GM18499 (cell line): ENCODE results near the gene USP25.

Experiments used
- ATAC-seq: cut with Tn5 transposase; IDR thresholded peaks from one replicate; pipeline ENCODE4 v1.9.1; 2021; ENCODE audit warnings: moderate number of reproducible peaks; ENCODE audit not compliant: insufficient read depth, unreplicated experiment

The USP25 gene

DNA sequence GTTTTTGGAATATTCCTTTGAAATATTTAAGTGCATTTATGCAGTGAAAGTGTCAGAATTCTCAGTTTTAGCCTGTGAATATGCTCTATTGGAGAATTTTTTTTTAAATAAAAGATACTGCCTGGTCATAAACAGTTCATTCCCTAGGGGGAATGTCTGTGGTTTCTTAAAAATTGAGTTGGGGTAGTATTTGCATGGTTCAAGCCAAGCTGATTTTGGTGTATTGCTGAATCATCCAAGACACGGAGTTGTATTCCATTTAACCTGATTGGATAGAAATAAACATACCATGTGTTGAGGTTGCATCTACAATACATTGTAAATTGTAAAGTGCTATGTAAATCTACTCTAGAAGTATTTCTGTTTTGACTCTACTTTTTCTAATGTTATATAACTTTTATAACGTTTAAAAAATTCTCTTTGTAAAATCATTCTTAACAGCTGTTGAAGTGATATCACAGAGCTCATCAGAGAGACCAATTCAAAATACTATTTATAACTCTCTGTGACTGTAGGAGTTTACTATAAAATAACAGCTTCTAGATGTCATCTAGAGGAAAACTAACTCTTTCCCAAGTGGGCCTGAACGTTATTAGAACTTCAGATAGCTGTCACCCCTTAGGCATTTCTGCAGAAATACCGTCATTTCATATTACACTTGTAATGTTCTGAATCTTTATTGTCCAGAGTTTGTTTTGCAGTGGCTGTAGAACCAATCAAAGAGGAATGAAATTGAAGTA lies 199.1 kb downstream of the USP25 start:
- no peak for ATAC-seq

DNA sequence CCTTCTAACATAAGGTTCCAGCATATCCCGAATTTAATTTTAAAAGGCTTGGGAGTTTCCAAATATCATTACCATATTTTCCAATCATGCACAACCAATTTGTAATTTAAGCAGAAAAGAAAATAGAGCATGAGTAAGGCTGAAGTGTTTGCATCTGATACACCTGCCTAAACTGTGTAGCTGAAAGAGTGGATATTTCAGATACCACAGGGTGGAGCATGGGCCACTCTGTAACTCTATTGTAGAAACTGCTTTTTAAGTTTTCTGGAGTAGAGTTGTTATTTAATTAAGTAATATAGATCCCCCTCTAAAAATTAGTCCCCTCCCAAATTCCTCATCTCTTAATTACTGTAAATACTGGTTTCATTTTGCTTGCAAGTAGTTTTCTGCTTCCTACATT lies 199.8 kb downstream of the USP25 start:
- no peak for ATAC-seq
